ENCODE results near the gene TRPV4. TPM values are rescaled to one million over a fixed set of nuclear protein-coding genes. Genes with fewer than 3 reads are reported as not detected.

The TRPV4 gene
- total and polyA plus RNA-seq, 2 donors, result 0.19 to 0.59 TPM

DNA sequence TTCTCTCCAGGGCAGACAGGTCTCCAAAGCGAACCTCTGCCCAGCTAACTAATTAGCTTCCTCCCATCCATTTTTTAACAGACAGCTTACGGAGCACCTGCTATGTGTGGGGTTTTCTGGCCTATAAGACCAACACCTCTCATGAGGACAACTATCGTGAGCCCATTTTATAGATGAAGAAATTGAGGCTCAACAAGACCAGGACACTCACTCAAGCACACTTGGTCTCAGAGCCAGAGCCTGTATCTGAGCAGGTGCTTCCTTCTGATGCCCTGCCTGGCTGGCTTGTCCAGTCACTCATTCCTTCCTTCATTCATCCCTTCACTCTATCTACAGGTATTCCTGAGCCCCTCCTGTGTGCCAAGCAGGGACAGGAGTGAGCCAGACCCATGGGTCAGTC is 6.1 kb downstream of the TRPV4 start:
- WGBS, result 97% methylated on average over 3 of the region's 3 CpGs
- no peaks in the 10 kb centered on the region for H3K4me1 ChIP-seq (ENCODE audit: control insufficient read depth in 2 of 2, insufficient read depth in 2 of 2, low read length in 2 of 2)
- no peak overlapping the region for H3K27ac ChIP-seq (ENCODE audit: low read depth in 1 of 2, low read length in 1 of 2)
- H3K4me3 ChIP-seq (ENCODE audit: low read length in 2 of 2), result no peak overlapping the region
- peaks cover 2 to 32% of the 10 kb centered on the region in 2 donors for H3K27me3 ChIP-seq (ENCODE audit: control insufficient read depth in 2 of 2, insufficient read depth in 1 of 2, low read length in 1 of 2)
- H3K36me3 ChIP-seq (ENCODE audit: control insufficient read depth in 2 of 2, insufficient read depth in 2 of 2, low read length in 1 of 2), result no peaks in the 10 kb centered on the region
- no peak for DNase-seq (ENCODE audit: low read depth in 6 of 9, low spot score in 9 of 9)
- H3K9me3 ChIP-seq (ENCODE audit: control insufficient read depth in 2 of 2, insufficient read depth in 1 of 2, low read length in 1 of 2), result no peaks in the 10 kb centered on the region

DNA sequence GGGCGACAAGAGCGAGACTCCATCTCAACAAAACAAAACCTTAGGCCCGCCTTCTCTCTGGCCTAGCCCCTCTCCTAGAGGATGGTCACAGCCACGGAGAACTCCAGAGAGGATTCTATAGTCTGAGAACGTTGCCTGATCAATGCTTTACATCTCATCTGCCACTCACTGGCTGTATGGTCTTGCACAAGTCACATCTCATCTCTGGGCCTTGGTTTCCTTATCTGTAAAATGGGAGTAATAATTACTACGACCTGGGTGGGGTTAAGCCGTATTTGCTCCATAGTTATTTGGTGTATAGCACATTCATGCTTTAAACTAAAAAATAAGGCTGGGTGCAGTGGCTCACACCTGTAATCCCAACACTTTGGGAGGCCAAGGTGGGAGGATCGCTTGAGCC is 8.5 kb downstream of the TRPV4 start:
- WGBS, result 94% methylated on average over 8 of the region's 8 CpGs
- H3K27ac ChIP-seq (ENCODE audit: low read depth in 1 of 2, low read length in 1 of 2), result no peak overlapping the region
- no peaks in the 10 kb centered on the region for H3K36me3 ChIP-seq (ENCODE audit: control insufficient read depth in 2 of 2, insufficient read depth in 2 of 2, low read length in 1 of 2)
- no peak for DNase-seq (ENCODE audit: low read depth in 6 of 9, low spot score in 9 of 9)
- no peaks in the 10 kb centered on the region for H3K9me3 ChIP-seq (ENCODE audit: control insufficient read depth in 2 of 2, insufficient read depth in 1 of 2, low read length in 1 of 2)
- no peaks in the 10 kb centered on the region for H3K4me1 ChIP-seq (ENCODE audit: control insufficient read depth in 2 of 2, insufficient read depth in 2 of 2, low read length in 2 of 2)
- no peak overlapping the region for H3K4me3 ChIP-seq (ENCODE audit: low read length in 2 of 2)
- H3K27me3 ChIP-seq (ENCODE audit: control insufficient read depth in 2 of 2, insufficient read depth in 1 of 2, low read length in 1 of 2), result peaks cover 0 to 12% of the 10 kb centered on the region in 2 donors

DNA sequence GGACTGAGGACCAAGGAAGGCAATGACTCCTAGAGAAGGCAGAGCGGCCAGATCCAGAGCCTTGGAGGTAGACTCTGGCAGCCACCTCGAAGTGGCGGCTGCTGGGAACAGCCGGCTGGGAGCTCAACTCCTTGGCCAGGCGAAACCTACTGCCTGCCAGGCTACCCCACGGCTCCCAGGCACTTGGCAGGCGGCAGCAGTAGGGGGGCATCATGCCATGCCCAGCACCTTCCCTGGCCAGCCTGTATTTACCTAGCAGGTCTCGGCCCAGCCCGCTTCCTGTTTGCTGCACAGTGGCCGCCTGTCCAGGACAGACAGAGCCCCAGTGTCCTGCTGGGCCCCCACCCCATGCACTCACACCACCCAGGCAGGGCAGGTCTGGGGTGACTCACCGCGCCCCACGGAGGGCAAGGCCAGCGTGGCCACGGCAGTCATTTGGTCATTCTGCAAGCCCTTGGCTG is 10.2 kb downstream of the TRPV4 start:
- WGBS, result 95% methylated on average over 15 of the region's 15 CpGs
- H3K36me3 ChIP-seq (ENCODE audit: control insufficient read depth in 2 of 2, insufficient read depth in 2 of 2, low read length in 1 of 2), result no peaks in the 10 kb centered on the region
- peaks cover 0 to 6% of the 10 kb centered on the region in 2 donors for H3K27me3 ChIP-seq (ENCODE audit: control insufficient read depth in 2 of 2, insufficient read depth in 1 of 2, low read length in 1 of 2)
- no peaks in the 10 kb centered on the region for H3K4me1 ChIP-seq (ENCODE audit: control insufficient read depth in 2 of 2, insufficient read depth in 2 of 2, low read length in 2 of 2)
- no peak overlapping the region for H3K27ac ChIP-seq (ENCODE audit: low read depth in 1 of 2, low read length in 1 of 2)
- H3K4me3 ChIP-seq (ENCODE audit: low read length in 2 of 2), result no peak overlapping the region
- H3K9me3 ChIP-seq (ENCODE audit: control insufficient read depth in 2 of 2, insufficient read depth in 1 of 2, low read length in 1 of 2), result no peaks in the 10 kb centered on the region
- DNase-seq (ENCODE audit: low read depth in 6 of 9, low spot score in 9 of 9), result no peak

DNA sequence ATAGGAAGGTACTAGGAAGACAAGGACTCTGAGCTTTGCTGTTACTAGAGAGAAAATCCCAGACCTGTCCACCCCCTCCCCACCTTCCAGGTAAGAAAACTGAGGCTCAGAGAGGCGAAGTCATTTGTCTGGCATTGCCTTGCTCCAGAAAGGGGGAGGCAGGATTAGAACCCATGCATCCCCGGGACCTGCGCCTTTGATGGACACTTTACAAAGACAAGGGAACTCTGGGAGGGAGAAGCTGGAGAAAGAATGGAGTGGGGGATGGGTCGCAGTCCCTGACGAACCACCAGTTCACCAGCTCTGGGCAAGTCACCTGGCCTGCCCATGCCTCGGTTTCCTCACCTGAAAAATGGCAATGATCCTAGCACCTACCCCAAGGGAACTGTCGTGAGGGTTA is 10.8 kb downstream of the TRPV4 start:
- DNase-seq (ENCODE audit: low read depth in 6 of 9, low spot score in 9 of 9), result no peak
- no peaks in the 10 kb centered on the region for H3K9me3 ChIP-seq (ENCODE audit: control insufficient read depth in 2 of 2, insufficient read depth in 1 of 2, low read length in 1 of 2)
- no peak overlapping the region for H3K4me3 ChIP-seq (ENCODE audit: low read length in 2 of 2)
- no peaks in the 10 kb centered on the region for H3K4me1 ChIP-seq (ENCODE audit: control insufficient read depth in 2 of 2, insufficient read depth in 2 of 2, low read length in 2 of 2)
- H3K27ac ChIP-seq (ENCODE audit: low read depth in 1 of 2, low read length in 1 of 2), result no peak overlapping the region
- no peaks in the 10 kb centered on the region for H3K36me3 ChIP-seq (ENCODE audit: control insufficient read depth in 2 of 2, insufficient read depth in 2 of 2, low read length in 1 of 2)
- 92% methylated on average over 7 of the region's 7 CpGs for WGBS
- peaks cover 0 to 4% of the 10 kb centered on the region in 2 donors for H3K27me3 ChIP-seq (ENCODE audit: control insufficient read depth in 2 of 2, insufficient read depth in 1 of 2, low read length in 1 of 2)

DNA sequence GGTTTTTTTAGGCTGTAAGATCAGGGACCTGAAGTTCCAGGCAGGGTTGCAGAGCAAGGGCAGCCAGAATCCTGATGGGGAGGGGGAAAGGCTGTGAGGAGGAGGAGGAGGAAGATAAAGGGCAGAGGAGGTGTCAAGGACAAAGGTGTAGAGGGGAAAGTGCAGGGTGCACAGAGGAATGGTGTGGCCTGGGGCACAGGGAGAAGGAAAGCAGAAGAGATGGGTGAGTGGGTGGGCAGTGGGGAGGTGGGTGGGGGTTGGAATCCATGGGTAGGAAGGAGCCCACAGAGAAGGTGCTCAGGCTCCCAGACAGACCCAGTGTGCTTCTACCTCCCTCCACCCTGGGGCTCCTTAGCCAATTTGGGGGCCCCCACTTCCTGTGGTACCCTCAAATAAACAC is 11.2 kb downstream of the TRPV4 start:
- Histone ChIP-seq H3K36me3 (ENCODE audit: control insufficient read depth in 2 of 2, insufficient read depth in 2 of 2, low read length in 1 of 2) (no peaks in the 10 kb centered on the region), H3K4me3 (ENCODE audit: low read length in 2 of 2) (no peak overlapping the region), H3K27me3 (ENCODE audit: control insufficient read depth in 2 of 2, insufficient read depth in 1 of 2, low read length in 1 of 2) (peaks cover 0 to 4% of the 10 kb centered on the region in 2 donors), H3K9me3 (ENCODE audit: control insufficient read depth in 2 of 2, insufficient read depth in 1 of 2, low read length in 1 of 2) (no peaks in the 10 kb centered on the region), H3K27ac (ENCODE audit: low read depth in 1 of 2, low read length in 1 of 2) (no peak overlapping the region), H3K4me1 (ENCODE audit: control insufficient read depth in 2 of 2, insufficient read depth in 2 of 2, low read length in 2 of 2) (no peaks in the 10 kb centered on the region)
- no peak for DNase-seq (ENCODE audit: low read depth in 6 of 9, low spot score in 9 of 9)

DNA sequence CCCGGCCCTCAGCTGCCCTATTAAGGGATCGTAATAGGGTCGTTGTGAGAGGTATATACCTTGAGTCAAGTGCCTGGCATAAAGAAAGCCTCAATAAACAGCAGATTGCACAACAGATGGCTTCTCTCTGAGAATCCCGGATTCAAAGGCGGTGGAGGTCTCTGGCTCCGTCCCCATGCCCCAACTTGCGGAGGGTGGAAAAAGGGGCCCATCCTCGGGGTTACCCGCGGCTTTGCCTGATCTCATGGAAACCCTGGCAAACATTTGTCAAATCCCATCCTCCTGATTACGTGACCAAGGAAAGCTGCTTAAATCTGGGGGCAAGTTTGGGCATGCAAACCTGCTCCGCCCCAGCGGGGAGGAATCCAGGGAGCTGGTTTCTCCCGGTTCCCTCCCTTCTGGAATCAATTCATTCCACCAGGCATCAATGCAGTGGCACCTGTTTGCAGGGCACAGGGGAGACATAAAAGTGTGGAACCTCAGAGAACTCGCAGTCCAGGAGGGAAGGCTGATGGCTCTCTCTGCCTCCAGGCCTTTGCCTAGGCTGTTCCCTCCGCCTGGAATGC is 12.3 kb downstream of the TRPV4 start:
- no peaks in the 10 kb centered on the region for H3K36me3 ChIP-seq (ENCODE audit: control insufficient read depth in 2 of 2, insufficient read depth in 2 of 2, low read length in 1 of 2)
- H3K4me3 ChIP-seq (ENCODE audit: low read length in 2 of 2), result no peak overlapping the region
- 94% methylated on average over 16 of the region's 16 CpGs for WGBS
- H3K27ac ChIP-seq (ENCODE audit: low read depth in 1 of 2, low read length in 1 of 2), result no peak overlapping the region
- H3K27me3 ChIP-seq (ENCODE audit: control insufficient read depth in 2 of 2, insufficient read depth in 1 of 2, low read length in 1 of 2), result peaks cover 0 to 4% of the 10 kb centered on the region in 2 donors
- no peak for DNase-seq (ENCODE audit: low read depth in 6 of 9, low spot score in 9 of 9)
- no peaks in the 10 kb centered on the region for H3K4me1 ChIP-seq (ENCODE audit: control insufficient read depth in 2 of 2, insufficient read depth in 2 of 2, low read length in 2 of 2)
- H3K9me3 ChIP-seq (ENCODE audit: control insufficient read depth in 2 of 2, insufficient read depth in 1 of 2, low read length in 1 of 2), result no peaks in the 10 kb centered on the region

DNA sequence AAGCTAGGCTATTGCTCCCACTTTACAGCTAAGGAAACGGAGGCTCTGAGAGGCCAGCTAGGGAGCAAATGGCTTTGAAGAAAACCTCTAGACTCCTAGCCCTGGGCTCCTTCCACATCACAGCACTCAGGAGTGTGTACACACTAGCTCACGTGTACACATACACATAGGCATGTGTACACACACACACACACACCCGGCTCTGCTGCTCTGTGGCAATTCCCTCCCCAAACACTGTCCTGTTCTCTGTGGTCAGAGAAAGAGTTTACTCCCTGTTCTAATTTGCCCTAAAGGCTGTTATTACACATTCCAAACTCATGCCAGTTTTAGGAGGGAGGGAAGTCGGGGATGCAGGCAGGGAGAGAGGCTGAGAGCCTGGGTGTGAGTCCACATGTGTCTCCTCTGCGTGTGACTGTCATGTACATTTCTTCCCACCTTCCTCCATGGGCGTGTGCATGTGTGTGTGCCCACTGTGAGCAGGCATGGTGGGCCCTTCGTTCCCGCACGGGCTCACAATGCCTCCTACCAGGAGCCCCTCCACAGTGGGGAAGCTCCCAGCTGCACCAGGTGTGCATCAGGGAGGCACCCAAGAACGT is 14.2 kb downstream of the TRPV4 start:
- WGBS, result 84% methylated on average over 10 of the region's 10 CpGs
- Histone ChIP-seq H3K27ac (ENCODE audit: low read depth in 1 of 2, low read length in 1 of 2) (no peak overlapping the region), H3K4me1 (ENCODE audit: control insufficient read depth in 2 of 2, insufficient read depth in 2 of 2, low read length in 2 of 2) (no peaks in the 10 kb centered on the region), H3K36me3 (ENCODE audit: control insufficient read depth in 2 of 2, insufficient read depth in 2 of 2, low read length in 1 of 2) (no peaks in the 10 kb centered on the region), H3K4me3 (ENCODE audit: low read length in 2 of 2) (no peak overlapping the region), H3K9me3 (ENCODE audit: control insufficient read depth in 2 of 2, insufficient read depth in 1 of 2, low read length in 1 of 2) (no peaks in the 10 kb centered on the region), H3K27me3 (ENCODE audit: control insufficient read depth in 2 of 2, insufficient read depth in 1 of 2, low read length in 1 of 2) (peaks cover 0 to 2% of the 10 kb centered on the region in 2 donors)
- no peak for DNase-seq (ENCODE audit: low read depth in 6 of 9, low spot score in 9 of 9)

DNA sequence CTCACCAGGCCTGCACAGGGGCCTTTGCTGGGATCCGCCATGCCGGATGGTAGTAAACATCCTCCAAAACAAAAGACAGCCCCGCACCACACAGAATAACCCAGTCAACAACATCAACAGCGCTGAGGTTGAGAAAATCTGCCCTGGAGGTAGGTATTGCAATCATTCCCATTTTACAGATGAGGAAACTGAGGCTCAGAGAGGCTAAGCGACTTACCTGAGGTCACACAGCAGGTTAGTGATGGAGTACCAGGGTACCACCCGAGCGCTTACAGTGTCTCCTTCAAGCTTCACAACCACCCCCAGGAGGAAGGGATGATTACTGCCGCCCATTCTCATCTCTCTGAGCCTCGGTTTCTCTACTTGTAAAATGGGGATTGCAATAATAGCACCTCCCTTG is 14.9 kb downstream of the TRPV4 start:
- WGBS, result 95% methylated on average over 9 of the region's 9 CpGs
- H3K9me3 ChIP-seq (ENCODE audit: control insufficient read depth in 2 of 2, insufficient read depth in 1 of 2, low read length in 1 of 2), result no peaks in the 10 kb centered on the region
- H3K27me3 ChIP-seq (ENCODE audit: control insufficient read depth in 2 of 2, insufficient read depth in 1 of 2, low read length in 1 of 2), result peaks cover 0 to 2% of the 10 kb centered on the region in 2 donors
- no peak for DNase-seq (ENCODE audit: low read depth in 6 of 9, low spot score in 9 of 9)
- no peaks in the 10 kb centered on the region for H3K4me1 ChIP-seq (ENCODE audit: control insufficient read depth in 2 of 2, insufficient read depth in 2 of 2, low read length in 2 of 2)
- H3K27ac ChIP-seq (ENCODE audit: low read depth in 1 of 2, low read length in 1 of 2), result no peak overlapping the region
- H3K4me3 ChIP-seq (ENCODE audit: low read length in 2 of 2), result no peak overlapping the region
- no peaks in the 10 kb centered on the region for H3K36me3 ChIP-seq (ENCODE audit: control insufficient read depth in 2 of 2, insufficient read depth in 2 of 2, low read length in 1 of 2)

DNA sequence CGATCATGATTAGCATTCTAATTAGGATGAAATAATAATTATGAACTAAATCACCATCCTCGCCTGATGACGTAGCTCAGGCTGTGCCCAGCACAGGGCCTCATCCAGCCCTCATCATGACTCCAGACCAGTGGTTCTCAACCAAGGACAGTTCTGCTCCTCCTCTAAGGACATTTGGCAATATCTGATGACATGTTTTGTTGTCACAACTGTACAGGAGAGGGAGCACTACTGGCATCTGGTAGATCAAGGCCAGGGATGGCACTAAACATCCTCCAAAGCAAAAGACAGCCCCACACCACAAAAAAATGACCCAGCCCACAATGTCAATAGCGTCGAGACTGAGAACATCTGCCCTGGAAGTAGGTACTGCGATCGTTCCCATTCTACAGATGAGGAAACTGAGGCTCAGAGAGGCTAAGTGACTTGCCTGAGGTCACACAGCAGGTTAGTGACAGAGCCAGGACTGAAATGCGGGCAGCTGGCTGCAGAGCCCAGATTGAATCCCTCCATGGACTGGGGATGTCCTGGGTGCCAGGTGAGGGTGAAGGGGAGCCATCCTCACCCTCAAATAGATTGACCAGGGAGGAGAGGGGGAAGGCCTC is 15.5 kb downstream of the TRPV4 start:
- no peaks in the 10 kb centered on the region for H3K4me1 ChIP-seq (ENCODE audit: control insufficient read depth in 2 of 2, insufficient read depth in 2 of 2, low read length in 2 of 2)
- H3K27ac ChIP-seq (ENCODE audit: low read depth in 1 of 2, low read length in 1 of 2), result no peak overlapping the region
- 97% methylated on average over 8 of the region's 8 CpGs for WGBS
- no peaks in the 10 kb centered on the region for H3K36me3 ChIP-seq (ENCODE audit: control insufficient read depth in 2 of 2, insufficient read depth in 2 of 2, low read length in 1 of 2)
- no peaks in the 10 kb centered on the region for H3K9me3 ChIP-seq (ENCODE audit: control insufficient read depth in 2 of 2, insufficient read depth in 1 of 2, low read length in 1 of 2)
- no peak overlapping the region for H3K4me3 ChIP-seq (ENCODE audit: low read length in 2 of 2)
- DNase-seq (ENCODE audit: low read depth in 6 of 9, low spot score in 9 of 9), result no peak
- peaks cover 0 to 2% of the 10 kb centered on the region in 2 donors for H3K27me3 ChIP-seq (ENCODE audit: control insufficient read depth in 2 of 2, insufficient read depth in 1 of 2, low read length in 1 of 2)

All from thymus (tissue), 11 donors.